GM18873 (cell line): ENCODE measurements around the gene WSCD2.

Source experiments
- ATAC-seq: cut with Tn5 transposase; IDR thresholded peaks from one replicate; pipeline ENCODE4 v1.9.1; 2021; ENCODE audit warnings: mild to moderate bottlenecking, moderate library complexity, moderate number of reproducible peaks; ENCODE audit not compliant: unreplicated experiment, low FRiP score

Gene WSCD2

GRCh38 chr12:108106599-108106998 lies 22.5 kb upstream of the WSCD2 start:
- no peak for ATAC-seq

GRCh38 chr12:108107293-108107692 lies 21.8 kb upstream of the WSCD2 start:
- ATAC-seq, result no peak

GRCh38 chr12:108109504-108109903 lies 19.6 kb upstream of the WSCD2 start:
- no peak for ATAC-seq

GRCh38 chr12:108109954-108110353 lies 19.1 kb upstream of the WSCD2 start:
- no peak for ATAC-seq

GRCh38 chr12:108110844-108111243 lies 18.2 kb upstream of the WSCD2 start:
- ATAC-seq, result no peak

GRCh38 chr12:108112832-108113556 lies 16.1 kb upstream of the WSCD2 start:
- no peak for ATAC-seq

- no peak for ATAC-seq
These were observed 13.7 kb upstream of the WSCD2 start for GRCh38 chr12:108115123-108116121.

- no peak for ATAC-seq
These were observed 12.8 kb upstream of the WSCD2 start for GRCh38 chr12:108116254-108116653.

- no peak for ATAC-seq
These were observed 12.4 kb upstream of the WSCD2 start for GRCh38 chr12:108116699-108117098.

- no peak for ATAC-seq
These were observed 11.8 kb upstream of the WSCD2 start for GRCh38 chr12:108117163-108117849.

GRCh38 chr12:108117902-108118301 lies 11.2 kb upstream of the WSCD2 start:
- ATAC-seq, result no peak

GRCh38 chr12:108119126-108119973 lies 9.7 kb upstream of the WSCD2 start:
- ATAC-seq, result no peak

GRCh38 chr12:108119974-108120862 lies 8.9 kb upstream of the WSCD2 start:
- ATAC-seq, result no peak

- no peak for ATAC-seq
These were observed 8.3 kb upstream of the WSCD2 start for GRCh38 chr12:108120863-108121165.

GRCh38 chr12:108121320-108121719 lies 7.8 kb upstream of the WSCD2 start:
- ATAC-seq, result no peak

GRCh38 chr12:108121728-108122471 lies 7.2 kb upstream of the WSCD2 start:
- no peak for ATAC-seq

GRCh38 chr12:108122644-108123043 lies 6.4 kb upstream of the WSCD2 start:
- ATAC-seq, result no peak

GRCh38 chr12:108123402-108123801 lies 5.7 kb upstream of the WSCD2 start:
- ATAC-seq, result no peak

- ATAC-seq, result no peak
These were observed 4.0 kb upstream of the WSCD2 start for GRCh38 chr12:108125073-108125472.
